Smooth muscle cell (in vitro differentiated cells): Measurements from ENCODE around the gene FRAT2. TPM values are rescaled to one million over a fixed set of nuclear protein-coding genes. Genes with fewer than 3 reads are reported as not detected.
A peak's percentile ranks its signal among the peaks of the same experiment; 100 is the strongest.

Source experiments
- DNase-seq: peaks from one replicate; lab custom pipeline; 2025; ENCODE audit not compliant: unreplicated experiment; lab: John Stamatoyannopoulos, UW
- H2AFZ ChIP-seq: fragments of 200-600 bp; sonication (generic); 2 replicates; pipeline ENCODE4 v1.6.0; 2016; ENCODE audit warnings: antibody characterized with exemption, low read depth, mild to moderate bottlenecking
- H3F3A ChIP-seq: fragments of 200-600 bp; sonication (generic); 2 replicates; pipeline ENCODE4 v1.6.0; 2017; ENCODE audit warnings: antibody characterized with exemption, low read depth
- H3K27ac ChIP-seq: fragments of 200-600 bp; sonication (generic); 2 replicates; pipeline ENCODE4 v1.5.1; 2016; ENCODE audit warnings: low read depth, mild to moderate bottlenecking
- H3K27me3 ChIP-seq: fragments of 200-600 bp; sonication (generic); 2 replicates; pipeline ENCODE4 v1.6.1; 2016; ENCODE audit warnings: low read depth, mild to moderate bottlenecking
- H3K36me3 ChIP-seq: fragments of 200-600 bp; sonication (generic); 2 replicates; pipeline ENCODE4 v1.5.1; 2016; ENCODE audit warnings: low read depth
- H3K4me1 ChIP-seq: fragments of 200-600 bp; sonication (generic); 2 replicates; pipeline ENCODE4 v1.5.1; 2016; ENCODE audit warnings: low read depth
- H3K4me2 ChIP-seq: fragments of 200-600 bp; sonication (generic); 2 replicates; pipeline ENCODE4 v1.6.0; 2016; ENCODE audit warnings: mild to moderate bottlenecking
- H3K4me3 ChIP-seq: fragments of 200-600 bp; sonication (generic); 2 replicates; pipeline ENCODE4 v1.5.1; 2016; ENCODE audit warnings: mild to moderate bottlenecking
- H3K79me2 ChIP-seq: fragments of 200-600 bp; sonication (generic); 2 replicates; pipeline ENCODE4 v1.6.0; 2016; ENCODE audit warnings: low read depth, mild to moderate bottlenecking
- H3K9ac ChIP-seq: fragments of 200-600 bp; sonication (generic); 2 replicates; pipeline ENCODE4 v1.6.0; 2016; ENCODE audit warnings: low read depth
- H3K9me3 ChIP-seq: fragments of 200-600 bp; sonication (generic); replicated peaks from 2 replicates; pipeline ENCODE4 v1.5.1; 2016; ENCODE audit warnings: low read depth
- H4K20me1 ChIP-seq: fragments of 200-600 bp; sonication (generic); 2 replicates; pipeline ENCODE4 v1.6.0; 2016; ENCODE audit warnings: low read depth
- CTCF ChIP-seq: fragments of 200-600 bp; sonication (generic); IDR thresholded peaks from 2 replicates; pipeline ENCODE4 v1.5.1; 2017; ENCODE audit warnings: borderline replicate concordance, mild to moderate bottlenecking, antibody characterized with exemption; ENCODE audit not compliant: insufficient read depth, poor library complexity, severe bottlenecking
- WGBS: methylation state at CpG from one replicate; pipeline ENCODE4 v1.1.7; 2016; ENCODE audit warnings: low lambda C conversion rate; 5-methylcytosine and 5-hydroxymethylcytosine counted together
- polyA plus RNA-seq: library from polyadenylated mRNA; unstranded; fragments of >200 nt; fragmentation: Nextera tagmentation; extraction: Ambion mirVana; gene quantifications from 2 replicates; pipeline ENCODE4 v1.2.1, GENCODE V29; 2016
- total RNA-seq: library from RNA; depleted of rRNA; stranded (reverse); fragments of >200 nt; gene quantifications from 2 replicates; pipeline ENCODE4 v1.2.3, GENCODE V29; 2014

Gene FRAT2
- total and polyA plus RNA-seq, 2 experiments from 2014 or later, result 4.0 to 7.7 TPM

GRCh38 chr10:97341416-97341815 lies 6.9 kb upstream of the FRAT2 start:
- peaks cover 5% of the 10 kb centered on the region for H3K4me1 ChIP-seq
- DNase-seq, result no peak
- WGBS, result 88% methylated on average over 2 of the region's 2 CpGs
- TF ChIP-seq CTCF, result no peak
- H4K20me1 ChIP-seq, result no peaks in the 10 kb centered on the region
- no peaks in the 10 kb centered on the region for H3K36me3 ChIP-seq
- peaks cover 9% of the 10 kb centered on the region for H3F3A ChIP-seq
- H3K4me2 ChIP-seq, result no peak overlapping the region
- no peaks in the 10 kb centered on the region for H3K9me3 ChIP-seq
- no peak overlapping the region for H2AFZ ChIP-seq
- no peak overlapping the region for H3K4me3 ChIP-seq
- no peak overlapping the region for H3K9ac ChIP-seq
- H3K27me3 ChIP-seq, result no peaks in the 10 kb centered on the region
- no peaks in the 10 kb centered on the region for H3K79me2 ChIP-seq
- no peak overlapping the region for H3K27ac ChIP-seq

- Histone ChIP-seq H3K27me3 (peaks cover 6% of the 10 kb centered on the region), H3K36me3 (no peaks in the 10 kb centered on the region), H3K27ac (no peak overlapping the region), H3K4me2 (no peak overlapping the region), H2AFZ (peak overlapping the region; percentile 12), H3K9me3 (no peaks in the 10 kb centered on the region), H3K4me1 (peaks cover 11% of the 10 kb centered on the region), H3K9ac (no peak overlapping the region), H3K4me3 (no peak overlapping the region), H3K79me2 (no peaks in the 10 kb centered on the region), H4K20me1 (no peaks in the 10 kb centered on the region), H3F3A (peaks cover 9% of the 10 kb centered on the region)
- DNase-seq, result no peak
- WGBS, result 36% methylated on average over 5 of the region's 5 CpGs
- TF ChIP-seq CTCF, result no peak
These were observed 3.5 kb upstream of the FRAT2 start for GRCh38 chr10:97338041-97338440.

GRCh38 chr10:97336942-97337831 lies 2.7 kb upstream of the FRAT2 start:
- H3K36me3 ChIP-seq, result no peaks in the 10 kb centered on the region
- no peaks in the 10 kb centered on the region for H3K9me3 ChIP-seq
- H3K27ac ChIP-seq, result no peak overlapping the region
- no peaks in the 10 kb centered on the region for H3K79me2 ChIP-seq
- no peaks in the 10 kb centered on the region for H4K20me1 ChIP-seq
- no peak for TF ChIP-seq CTCF
- H2AFZ ChIP-seq, result peak overlapping the region; percentile 12
- peaks cover 6% of the 10 kb centered on the region for H3K27me3 ChIP-seq
- H3F3A ChIP-seq, result peaks cover 9% of the 10 kb centered on the region
- H3K9ac ChIP-seq, result no peak overlapping the region
- no peak for DNase-seq
- peak overlapping the region; percentile 87 for H3K4me2 ChIP-seq
- H3K4me1 ChIP-seq, result peaks cover 18% of the 10 kb centered on the region
- H3K4me3 ChIP-seq, result no peak overlapping the region
- 5% methylated on average over 11 of the region's 11 CpGs for WGBS

- Histone ChIP-seq H3K27ac (no peak overlapping the region), H3F3A (peaks cover 9% of the 10 kb centered on the region), H3K4me2 (peak overlapping the region; percentile 87), H2AFZ (no peak overlapping the region), H3K9ac (no peak overlapping the region), H3K9me3 (no peaks in the 10 kb centered on the region), H3K4me3 (no peak overlapping the region), H4K20me1 (no peaks in the 10 kb centered on the region), H3K4me1 (peaks cover 25% of the 10 kb centered on the region), H3K36me3 (no peaks in the 10 kb centered on the region), H3K27me3 (peaks cover 6% of the 10 kb centered on the region), H3K79me2 (peaks cover 7% of the 10 kb centered on the region)
- WGBS, result 20% methylated on average over 5 of the region's 5 CpGs
- no peak for TF ChIP-seq CTCF
- no peak for DNase-seq
These were observed 1.9 kb upstream of the FRAT2 start for GRCh38 chr10:97336446-97336845.
